ENCODE data around the gene ARHGEF1.

ARHGEF1 gene

DNA sequence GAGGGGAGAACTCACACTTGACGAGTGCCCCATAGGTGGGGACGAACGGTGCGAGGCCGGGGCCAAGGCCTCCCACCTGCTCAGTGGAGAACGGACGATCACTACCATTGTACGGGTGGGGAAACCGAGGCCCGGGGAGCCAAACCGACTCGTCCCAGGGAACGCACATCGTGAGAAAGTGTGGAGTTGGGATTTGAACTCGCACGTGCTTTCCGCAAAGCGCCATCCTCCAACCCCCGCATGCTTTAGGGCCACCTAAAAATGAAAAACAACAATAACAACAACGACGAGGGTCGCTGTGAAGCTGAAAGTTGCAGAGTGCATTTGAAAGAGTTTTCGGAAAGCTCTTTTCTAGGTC lies 458 bp downstream of the ARHGEF1 start:
- in situ Hi-C loops (cut with MboI; ENCODE audit: low sequenced_read_pairs), result no loop called here

DNA sequence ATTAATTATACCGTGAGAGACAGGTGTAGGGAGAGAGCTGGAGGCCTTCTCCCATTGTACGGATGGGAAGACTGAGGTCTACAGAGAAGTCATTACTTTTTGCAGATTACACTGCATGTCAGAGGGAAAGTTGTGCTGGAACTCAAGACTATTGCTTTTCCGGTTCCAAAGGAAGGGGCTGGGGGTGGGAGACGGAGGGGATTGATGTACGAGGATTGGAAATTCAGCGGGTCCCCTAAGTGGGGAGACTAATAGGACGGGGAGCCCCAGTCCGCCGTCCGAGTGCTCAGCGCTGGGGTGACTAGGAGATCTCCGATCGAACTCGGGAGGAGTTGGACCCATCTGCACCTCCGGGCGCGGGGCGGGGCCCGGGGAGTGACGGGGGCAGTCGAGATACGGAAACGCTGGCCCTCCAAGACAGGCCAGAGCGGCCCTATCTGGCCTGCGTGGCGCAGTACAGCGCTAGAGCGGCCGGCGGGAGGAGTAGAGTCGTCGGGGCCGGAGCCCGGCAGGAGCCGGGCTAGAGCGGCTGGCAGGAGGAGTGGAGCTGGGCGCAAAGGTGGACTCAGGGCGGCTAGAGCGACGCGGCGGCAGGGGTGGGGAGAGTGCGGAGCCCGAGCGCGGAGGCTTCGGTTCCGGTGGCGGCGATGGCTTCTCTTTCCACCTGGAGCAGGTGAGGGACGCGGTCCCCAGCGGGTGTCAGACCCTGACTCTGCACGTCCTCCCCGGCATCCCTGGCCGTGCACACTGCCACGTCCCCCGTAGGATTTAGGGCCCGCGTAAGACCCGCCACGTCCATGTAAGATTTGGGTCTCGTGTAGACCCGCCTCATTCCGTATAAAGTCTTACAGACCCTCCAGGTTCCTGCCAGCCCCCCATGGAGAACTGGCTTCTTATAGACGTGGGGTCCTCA lies 1.1 kb downstream of the ARHGEF1 start:
- in situ Hi-C loops (cut with MboI; ENCODE audit: low sequenced_read_pairs), result no loop called here

DNA sequence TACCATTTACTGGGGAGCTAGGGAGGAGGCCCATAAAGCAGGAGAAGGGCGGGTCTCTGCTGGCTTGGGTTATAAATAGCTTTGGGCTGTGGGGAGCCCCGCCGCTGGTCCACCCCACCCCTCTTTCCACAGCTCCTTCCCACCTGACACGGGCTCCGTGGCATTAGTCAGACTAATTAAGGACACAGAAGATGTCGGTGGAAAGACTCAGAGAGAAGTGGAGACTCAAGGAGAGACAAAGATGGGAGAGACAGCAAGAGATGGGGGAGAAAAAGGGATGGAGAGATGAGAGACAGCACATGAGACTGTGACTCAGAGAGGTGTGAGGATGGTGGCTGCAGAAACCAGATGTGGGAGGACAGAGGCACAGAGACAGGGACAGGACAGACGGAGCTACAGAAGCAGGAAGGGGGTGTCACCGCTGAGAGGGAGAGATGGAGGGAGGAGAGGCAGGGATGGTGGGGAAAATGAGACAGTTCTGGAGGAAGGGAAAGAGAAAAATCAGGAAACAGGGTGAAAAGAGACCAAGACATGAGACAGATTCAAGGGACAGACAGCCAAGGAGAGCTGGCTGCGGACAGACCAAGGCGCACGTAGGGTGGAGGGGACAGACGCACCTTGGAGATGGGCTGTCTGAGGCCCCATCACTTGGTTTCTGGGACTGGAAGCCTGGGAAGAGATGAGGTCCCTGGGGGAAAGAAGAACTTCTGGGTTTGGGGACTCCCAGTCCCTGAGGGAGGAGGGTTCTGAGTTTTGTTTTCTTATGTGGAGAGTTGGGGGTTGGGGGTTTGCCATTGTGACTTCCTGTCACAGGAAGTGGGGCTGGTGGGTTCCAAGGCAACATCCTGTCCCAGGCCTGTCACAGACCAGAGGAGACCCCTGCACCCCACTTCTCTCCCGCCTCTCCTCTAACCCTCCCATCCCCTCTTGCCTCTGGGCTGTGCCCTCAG lies 4.1 kb downstream of the ARHGEF1 start:
- in situ Hi-C loops (cut with MboI; ENCODE audit: low sequenced_read_pairs), result no loop called here

DNA sequence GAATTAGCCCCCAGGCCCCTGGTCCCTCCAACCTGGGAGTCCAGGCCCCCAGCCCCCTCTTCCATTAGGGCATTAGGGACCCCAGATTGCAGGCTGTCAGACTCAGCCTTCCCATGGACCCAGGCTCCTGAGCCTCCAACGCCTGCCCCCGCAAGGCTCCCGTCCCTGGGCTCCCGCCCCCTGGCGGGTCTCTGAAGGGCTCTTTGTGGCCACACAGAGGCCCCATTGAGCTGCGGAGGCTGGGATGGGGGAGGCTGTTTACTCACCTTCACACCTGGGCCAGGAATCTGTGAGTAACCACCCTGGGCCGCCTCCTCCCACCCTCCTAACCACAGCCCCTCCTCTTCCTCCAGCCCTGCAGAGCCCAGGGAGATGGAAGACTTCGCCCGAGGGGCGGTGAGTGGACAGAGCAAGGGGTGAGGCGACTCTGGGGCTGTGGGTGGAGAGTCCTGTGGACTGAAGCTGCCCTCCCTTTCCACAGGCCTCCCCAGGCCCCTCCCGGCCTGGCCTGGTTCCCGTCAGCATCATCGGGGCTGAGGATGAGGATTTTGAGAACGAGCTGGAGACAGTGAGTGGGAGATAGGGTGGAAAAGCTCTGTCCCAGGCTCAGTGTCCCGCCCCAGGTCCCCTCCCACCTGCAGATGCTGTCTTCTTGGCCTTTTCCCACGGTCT lies 4.9 kb downstream of the ARHGEF1 start:
- in situ Hi-C loops (cut with MboI; ENCODE audit: low sequenced_read_pairs), result no loop called here

DNA sequence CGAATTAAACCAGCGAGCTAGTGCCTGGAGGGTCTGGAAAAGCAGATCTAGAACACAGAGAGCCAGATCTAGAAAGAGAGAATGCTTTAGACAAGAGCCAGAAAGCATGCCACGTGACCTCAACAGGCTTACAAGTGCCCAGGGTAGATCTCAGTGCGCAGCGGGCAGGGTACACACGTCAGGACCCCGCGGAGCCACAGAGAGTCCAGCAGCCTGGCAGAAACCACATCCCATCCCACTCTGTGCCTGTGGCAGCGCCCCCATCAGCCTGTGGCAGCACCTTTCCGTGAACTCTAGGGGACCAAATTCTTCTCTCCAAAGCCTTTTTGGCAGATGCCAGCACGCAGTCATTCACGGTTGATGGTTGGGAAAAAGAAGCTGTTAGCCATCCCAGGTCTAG lies 5.9 kb downstream of the ARHGEF1 start:
- in situ Hi-C loops (cut with MboI; ENCODE audit: low sequenced_read_pairs), result no loop called here

DNA sequence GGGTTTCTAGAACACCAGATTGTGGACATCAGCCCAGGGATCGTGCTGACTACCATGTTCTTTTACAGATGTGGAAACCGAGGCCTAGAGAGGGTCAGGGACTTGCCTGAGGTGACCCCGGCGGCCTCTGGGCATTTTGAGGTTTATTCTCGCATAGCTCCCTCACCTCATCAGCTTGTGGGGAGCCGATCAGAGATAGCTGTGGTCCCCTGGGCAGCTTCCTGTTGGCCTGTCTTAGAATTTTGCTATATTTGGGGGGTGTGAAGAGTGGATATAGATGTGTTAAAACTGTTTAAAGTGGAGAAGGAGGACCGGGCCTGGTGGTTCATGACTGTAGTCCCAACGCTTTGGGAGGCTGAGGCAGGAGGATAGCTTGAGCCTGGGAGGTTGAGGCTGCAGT lies 6.9 kb downstream of the ARHGEF1 start:
- in situ Hi-C loops (cut with MboI; ENCODE audit: low sequenced_read_pairs), result no loop called here

DNA sequence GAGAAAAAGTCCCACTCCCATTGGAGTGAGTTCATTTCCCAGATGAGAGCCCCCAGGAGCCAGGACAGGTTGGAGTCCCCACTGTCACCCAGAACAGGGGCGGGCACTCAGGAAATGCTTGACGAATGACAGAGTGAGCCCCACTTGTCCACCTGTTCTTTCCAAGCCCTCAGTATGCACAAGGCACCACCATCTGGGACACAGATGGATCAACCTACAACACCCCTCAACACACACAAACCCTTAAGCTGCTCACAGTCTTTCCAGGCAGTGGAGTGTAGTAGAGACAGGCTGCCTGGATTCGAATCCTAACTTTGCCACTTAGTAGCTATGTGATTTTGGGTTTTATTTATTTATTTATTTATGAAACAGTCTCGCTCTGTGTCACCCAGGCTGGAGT lies 8.0 kb downstream of the ARHGEF1 start:
- in situ Hi-C loops (cut with MboI; ENCODE audit: low sequenced_read_pairs), result no loop called here

DNA sequence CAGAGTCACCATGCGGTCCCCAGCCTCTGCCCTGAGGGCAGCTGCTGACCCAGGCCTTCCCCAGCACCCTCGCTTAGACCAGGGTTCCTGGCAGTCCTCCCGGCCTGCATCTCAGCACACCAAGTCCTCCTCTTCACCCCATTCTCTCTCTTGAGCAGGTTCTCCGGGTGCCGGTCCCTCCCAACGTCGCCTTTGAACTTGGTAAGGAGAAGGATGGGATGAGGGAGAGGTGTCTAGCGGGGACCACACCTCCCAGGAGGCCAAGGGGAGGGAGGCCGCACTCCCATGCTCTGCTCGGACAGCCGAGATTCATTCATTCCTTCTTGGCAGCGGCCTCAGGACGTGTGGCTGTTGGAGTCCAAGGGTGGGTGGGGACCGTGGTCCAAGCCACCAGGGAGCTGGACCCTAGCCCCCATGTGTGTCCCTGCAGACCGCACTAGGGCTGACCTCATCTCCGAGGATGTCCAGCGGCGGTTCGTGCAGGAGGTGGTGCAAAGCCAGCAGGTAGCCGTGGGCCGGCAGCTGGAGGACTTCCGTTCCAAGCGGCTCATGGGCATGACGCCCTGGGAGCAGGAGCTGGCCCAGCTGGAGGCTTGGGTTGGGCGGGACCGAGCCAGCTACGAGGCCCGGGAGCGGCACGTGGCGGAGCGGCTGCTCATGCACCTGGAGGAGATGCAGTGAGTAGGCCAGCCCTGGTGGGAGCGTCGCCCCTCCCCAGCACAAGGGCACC lies 9.4 kb downstream of the ARHGEF1 start:
- in situ Hi-C loops (cut with MboI; ENCODE audit: low sequenced_read_pairs), result no loop called here

DNA sequence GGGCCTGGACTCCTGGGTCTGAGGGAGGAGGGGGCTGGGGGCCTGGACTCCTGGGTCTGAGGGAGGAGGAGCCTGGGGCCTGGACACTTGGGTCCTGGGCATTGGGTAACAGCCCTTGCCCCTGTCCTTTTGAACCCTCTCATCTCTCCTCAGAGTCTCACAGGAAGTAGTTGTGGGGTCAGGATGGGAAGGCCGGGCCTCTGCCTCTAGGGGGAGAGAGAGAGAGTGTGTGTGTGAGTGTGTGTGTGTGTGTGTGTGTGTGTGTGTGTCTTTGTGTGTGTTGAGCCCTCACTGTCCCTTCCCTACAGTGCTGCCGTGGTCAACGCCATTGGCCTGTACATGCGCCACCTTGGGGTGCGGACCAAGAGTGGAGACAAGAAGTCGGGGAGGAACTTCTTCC lies 10.9 kb downstream of the ARHGEF1 start:
- in situ Hi-C loops (cut with MboI; ENCODE audit: low sequenced_read_pairs), result no loop called here

DNA sequence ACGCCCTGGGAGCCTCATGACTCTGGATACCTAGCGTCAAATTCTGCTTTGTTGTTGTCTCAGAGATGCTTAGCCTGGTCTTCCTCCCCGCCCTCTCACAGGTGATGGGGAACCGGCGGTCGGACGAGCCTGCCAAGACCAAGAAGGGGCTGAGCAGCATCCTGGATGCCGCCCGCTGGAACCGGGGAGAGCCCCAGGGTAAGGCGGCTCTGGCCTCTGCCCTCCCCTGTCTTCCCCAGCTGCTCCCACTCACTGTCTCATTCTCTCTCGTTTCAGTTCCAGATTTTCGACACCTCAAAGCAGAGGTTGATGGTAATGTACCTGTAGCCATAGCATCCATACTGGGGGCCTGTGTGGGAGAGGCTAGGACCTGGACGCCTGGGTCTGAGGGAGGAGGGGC lies 11.4 kb downstream of the ARHGEF1 start:
- in situ Hi-C loops (cut with MboI; ENCODE audit: low sequenced_read_pairs), result no loop called here

DNA sequence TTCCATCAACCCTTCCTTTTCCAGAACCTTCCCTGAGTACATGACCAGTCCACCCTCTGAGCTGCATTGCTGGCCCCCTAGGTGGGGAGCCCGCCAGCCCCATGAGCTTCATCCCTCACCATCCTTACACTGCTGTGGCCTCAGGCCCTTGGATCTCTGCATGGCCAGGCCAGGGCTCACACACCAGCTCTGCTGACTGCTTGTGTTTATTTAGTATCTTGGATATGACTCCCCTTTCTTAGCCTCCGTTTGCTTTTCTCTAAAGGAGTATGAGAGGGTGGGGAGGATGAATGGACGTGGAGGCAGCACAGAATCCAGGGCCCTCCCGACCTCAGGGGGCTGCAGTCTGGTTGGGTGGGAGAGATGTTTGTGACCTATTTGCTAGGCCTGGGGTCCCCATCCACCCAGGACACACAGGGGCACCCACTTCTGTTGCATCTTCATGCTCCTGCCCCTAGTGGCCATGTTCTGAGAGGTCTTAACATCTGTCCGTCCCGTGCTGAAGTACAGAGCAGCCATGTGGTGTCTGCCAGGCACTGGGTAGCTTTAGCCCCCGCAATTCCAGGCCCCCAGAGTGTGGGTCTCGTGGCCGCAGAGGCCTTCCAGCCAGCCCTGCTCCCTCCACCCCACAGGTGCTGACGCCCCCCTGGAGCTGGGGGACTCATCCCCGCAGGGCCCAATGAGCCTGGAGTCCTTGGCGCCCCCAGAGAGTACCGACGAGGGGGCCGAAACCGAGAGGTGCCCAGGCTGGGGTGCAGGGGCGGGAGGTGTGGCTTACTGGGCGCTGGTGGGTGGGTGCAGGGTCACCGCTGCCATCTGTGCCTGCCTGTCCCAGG lies 13.0 kb downstream of the ARHGEF1 start:
- in situ Hi-C loops (cut with MboI; ENCODE audit: low sequenced_read_pairs), result no loop called here

DNA sequence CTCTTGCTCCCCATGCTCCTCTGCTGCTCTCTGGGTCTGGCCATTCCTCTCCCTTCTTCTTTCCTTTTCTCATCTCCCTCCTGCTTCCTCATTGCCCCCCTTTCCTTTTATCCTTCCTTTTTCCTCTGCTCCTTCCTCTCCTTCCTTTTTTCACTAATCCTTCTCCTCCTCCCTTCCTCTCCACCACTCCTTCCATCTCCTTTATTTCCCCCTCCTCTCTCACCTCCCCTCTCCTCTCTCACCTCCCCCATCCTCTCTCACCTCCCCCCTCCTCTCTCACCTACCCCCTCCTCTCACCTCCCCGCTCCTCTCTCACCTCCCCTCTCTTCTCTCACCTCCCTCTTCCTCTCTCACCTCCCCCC lies 13.6 kb downstream of the ARHGEF1 start:
- in situ Hi-C loops (cut with MboI; ENCODE audit: low sequenced_read_pairs), result no loop called here

DNA sequence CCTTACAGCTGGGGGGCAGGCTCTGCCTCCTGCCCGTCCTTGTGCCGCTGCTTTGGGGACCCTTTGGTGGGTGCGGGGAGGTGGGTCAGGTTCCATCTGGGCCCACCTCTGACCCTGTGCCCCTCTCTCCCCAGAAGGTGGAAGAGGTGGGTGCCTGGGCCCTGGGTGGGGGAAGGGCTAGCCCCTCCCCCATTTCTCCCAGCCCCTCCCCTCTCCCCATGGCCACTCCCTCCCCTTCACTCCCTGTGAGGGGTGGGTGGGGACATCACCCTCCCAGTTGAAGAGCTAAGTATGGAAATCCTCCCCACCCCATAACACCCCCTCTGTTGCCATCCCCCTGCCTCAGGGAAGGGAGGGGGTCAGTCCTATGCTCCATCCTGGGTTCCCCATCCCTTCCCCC lies 14.2 kb downstream of the ARHGEF1 start:
- in situ Hi-C loops (cut with MboI; ENCODE audit: low sequenced_read_pairs), result no loop called here

DNA sequence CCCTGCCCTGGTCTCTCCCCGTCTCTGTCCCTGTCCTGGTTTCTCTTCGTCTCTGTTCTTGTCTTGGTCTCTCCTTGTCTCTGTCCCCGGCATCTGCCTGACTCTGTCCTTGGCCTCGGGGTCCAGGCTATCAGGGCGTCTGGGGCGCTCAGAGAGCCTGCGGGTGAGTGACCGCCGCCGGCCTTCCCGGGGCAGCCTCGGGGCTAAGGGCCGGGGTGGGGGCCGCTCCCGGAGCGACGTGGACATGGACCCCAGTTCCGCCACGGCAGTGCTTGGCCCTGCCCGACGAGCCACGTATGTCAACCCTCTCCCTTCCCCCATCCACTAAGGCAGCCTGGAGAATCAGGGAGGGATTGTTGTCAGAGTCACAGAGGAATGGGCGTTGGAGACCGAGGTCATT lies 14.8 kb downstream of the ARHGEF1 start:
- in situ Hi-C loops (cut with MboI; ENCODE audit: low sequenced_read_pairs), result no loop called here

DNA sequence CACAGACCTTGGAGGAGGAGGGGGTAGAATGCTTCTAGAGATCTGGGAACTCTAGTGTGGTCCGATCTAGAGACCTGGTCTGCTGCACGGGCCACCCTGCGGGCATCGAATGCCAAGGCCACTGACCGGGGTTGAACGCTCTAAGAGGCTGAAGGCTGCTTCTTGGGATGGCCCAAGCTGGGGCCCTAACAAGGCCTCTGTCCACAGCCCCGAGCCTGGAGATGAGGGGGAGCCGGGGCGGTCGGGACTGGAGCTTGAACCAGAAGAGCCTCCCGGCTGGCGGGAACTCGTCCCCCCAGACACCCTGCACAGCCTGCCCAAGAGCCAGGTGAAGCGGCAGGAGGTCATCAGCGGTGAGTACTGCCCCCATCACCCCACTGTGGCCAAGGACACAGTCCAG lies 15.3 kb downstream of the ARHGEF1 start:
- in situ Hi-C loops (cut with MboI; ENCODE audit: low sequenced_read_pairs), result no loop called here

DNA sequence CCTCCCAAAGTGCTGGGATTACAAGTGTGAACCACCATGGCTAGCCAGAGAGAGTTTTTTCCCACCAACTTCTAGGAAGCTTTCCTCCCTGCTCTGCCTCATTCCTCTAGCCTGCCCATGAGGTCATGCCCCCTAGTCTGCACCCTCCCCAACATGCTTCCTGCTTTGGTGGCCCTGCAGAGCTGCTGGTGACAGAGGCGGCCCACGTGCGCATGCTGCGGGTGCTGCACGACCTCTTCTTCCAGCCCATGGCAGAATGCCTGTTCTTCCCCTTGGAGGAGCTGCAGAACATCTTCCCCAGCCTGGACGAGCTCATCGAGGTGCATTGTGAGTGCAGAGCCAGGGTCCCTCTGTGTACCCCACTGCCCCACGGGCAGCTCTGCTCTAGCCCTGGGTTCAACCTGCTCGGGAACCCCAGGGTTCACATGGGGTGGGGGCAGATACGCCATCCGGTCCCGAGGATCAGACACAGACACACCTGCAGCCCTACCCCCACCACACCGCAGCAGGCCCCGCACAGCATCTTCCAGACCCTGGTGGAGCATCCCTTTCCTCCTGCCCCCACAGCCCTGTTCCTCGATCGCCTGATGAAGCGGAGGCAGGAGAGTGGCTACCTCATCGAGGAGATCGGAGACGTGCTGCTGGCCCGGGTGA lies 18.9 kb downstream of the ARHGEF1 start:
- in situ Hi-C loops (cut with MboI; ENCODE audit: low sequenced_read_pairs), result no loop called here

DNA sequence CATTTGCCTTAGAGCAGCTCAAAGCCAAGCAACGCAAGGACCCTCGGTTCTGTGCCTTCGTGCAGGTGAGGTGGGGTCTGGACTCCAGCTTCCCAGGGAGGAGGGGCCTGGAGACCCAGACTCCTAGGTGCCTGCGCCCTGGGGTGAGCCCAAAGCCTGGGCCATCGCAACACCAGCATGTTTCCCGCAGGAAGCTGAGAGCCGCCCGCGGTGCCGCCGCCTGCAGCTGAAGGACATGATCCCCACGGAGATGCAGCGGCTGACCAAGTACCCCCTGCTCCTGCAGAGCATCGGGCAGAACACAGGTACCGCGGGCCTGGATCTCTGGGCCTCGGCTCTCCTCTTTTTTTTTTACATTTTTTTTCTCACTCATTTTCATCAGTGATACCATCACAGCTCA lies 19.6 kb downstream of the ARHGEF1 start:
- in situ Hi-C loops (cut with MboI; ENCODE audit: low sequenced_read_pairs), result no loop called here

DNA sequence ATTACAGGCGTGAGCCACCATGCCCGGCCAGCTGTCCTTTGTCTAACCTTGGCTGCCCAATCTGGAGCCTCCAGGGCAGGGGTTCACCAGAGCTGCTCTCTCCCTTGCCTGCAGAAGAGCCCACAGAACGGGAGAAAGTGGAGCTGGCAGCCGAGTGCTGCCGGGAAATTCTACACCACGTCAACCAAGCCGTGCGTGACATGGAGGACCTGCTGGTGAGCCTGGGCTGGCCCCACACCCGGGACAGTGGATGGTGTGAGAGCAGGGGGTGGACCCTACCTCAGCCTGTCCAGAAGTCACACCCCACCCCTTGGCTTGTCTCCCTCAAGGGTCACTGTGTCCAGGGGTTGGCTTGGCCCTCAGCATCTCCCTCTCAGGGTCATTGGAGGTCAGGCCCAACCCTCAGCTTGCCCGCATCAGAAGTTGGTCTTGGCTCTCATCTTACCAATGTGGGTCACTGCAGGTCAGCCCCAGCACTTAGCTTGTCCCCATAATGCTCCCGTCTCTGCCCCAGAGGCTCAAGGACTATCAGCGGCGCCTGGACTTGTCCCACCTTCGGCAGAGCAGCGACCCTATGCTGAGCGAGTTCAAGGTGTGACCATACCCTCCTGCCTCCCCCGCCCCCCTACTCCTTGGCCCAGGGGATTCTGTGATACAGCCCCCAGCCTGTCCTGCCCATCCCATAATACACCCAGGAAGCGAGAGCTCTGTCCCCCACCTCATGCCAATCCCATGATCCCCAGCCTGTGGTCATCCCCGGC lies 20.4 kb downstream of the ARHGEF1 start:
- in situ Hi-C loops (cut with MboI; ENCODE audit: low sequenced_read_pairs), result no loop called here
